ENCODE measurements around the gene ALDH1A1.
"Not testable (repeated sequence)": the region's sequence is repeated elsewhere in the genome, so short reads cannot be mapped to it uniquely, and the experiment has no call there.

Gene ALDH1A1

GRCh38 chr9:72947984-72948465 is 4.8 kb downstream of the ALDH1A1 start:
- in situ Hi-C loops (cut with MboI; ENCODE audit: low pct_unique_long_range_greater_than_20kb, low sequenced_read_pairs): no loop called here
- DNase-seq: no peak

- no peak for DNase-seq
- in situ Hi-C loops (cut with MboI; ENCODE audit: low pct_unique_long_range_greater_than_20kb, low sequenced_read_pairs): no loop called here
Observed at GRCh38 chr9:72946821-72947220, 6.0 kb downstream of the ALDH1A1 start.

GRCh38 chr9:72946318-72946717 is 6.5 kb downstream of the ALDH1A1 start:
- DNase-seq: no peak
- in situ Hi-C loops (cut with MboI; ENCODE audit: low pct_unique_long_range_greater_than_20kb, low sequenced_read_pairs): no loop called here

DNA sequence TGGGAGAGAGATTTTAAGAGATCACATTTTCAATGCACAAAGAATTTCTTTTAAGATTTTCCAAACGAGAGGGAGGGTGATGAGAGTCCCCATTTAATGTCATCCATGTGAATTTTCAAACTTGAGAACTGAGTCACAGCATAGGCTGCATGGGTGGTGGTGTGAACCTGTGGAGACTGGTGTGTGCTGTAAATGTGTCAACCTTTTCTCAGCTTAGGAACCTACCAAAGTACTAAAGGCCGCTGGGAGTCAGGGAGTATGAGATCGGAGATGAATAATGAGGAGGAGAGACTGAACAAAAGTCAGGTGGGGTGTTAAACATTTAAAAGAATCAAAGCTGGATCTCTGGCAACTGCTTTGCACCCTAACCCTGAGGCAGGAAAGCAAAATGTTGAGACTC is 7.5 kb downstream of the ALDH1A1 start:
- in situ Hi-C loops (cut with MboI; ENCODE audit: low pct_unique_long_range_greater_than_20kb, low sequenced_read_pairs): no loop called here
- no peak for DNase-seq

GRCh38 chr9:72943844-72944462 is 8.9 kb downstream of the ALDH1A1 start:
- in situ Hi-C loops (cut with MboI; ENCODE audit: low pct_unique_long_range_greater_than_20kb, low sequenced_read_pairs): no loop called here
- no peak for DNase-seq

- no peak for DNase-seq
- in situ Hi-C loops (cut with MboI; ENCODE audit: low pct_unique_long_range_greater_than_20kb, low sequenced_read_pairs): no loop called here
Observed at GRCh38 chr9:72942451-72942850, 10.4 kb downstream of the ALDH1A1 start.

GRCh38 chr9:72939581-72939980 is 13.3 kb downstream of the ALDH1A1 start:
- in situ Hi-C loops (cut with MboI; ENCODE audit: low pct_unique_long_range_greater_than_20kb, low sequenced_read_pairs); DNase-seq: not testable (repeated sequence)

GRCh38 chr9:72937545-72937944 is 15.3 kb downstream of the ALDH1A1 start:
- DNase-seq: no peak
- in situ Hi-C loops (cut with MboI; ENCODE audit: low pct_unique_long_range_greater_than_20kb, low sequenced_read_pairs): no loop called here

DNA sequence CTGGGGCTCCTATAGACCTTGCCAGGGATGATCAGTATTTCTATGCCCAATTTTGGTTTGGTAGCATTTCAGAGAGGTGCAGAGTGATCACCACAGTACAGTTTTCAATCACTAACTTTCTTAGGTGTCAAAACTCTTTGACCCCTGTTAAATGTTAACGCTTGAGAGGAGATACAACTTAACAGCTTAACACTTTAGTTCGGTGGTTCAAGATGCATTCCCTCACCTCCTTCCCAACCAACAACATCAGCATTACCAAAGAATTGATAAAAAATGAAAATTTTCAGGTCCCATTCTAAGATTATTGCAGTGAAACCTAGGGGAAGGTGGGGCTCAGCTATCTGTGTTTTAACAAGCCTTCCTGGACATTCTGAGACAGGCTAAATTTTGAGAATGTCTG is 16.2 kb downstream of the ALDH1A1 start:
- in situ Hi-C loops (cut with MboI; ENCODE audit: low pct_unique_long_range_greater_than_20kb, low sequenced_read_pairs): no loop called here
- no peak for DNase-seq

DNA sequence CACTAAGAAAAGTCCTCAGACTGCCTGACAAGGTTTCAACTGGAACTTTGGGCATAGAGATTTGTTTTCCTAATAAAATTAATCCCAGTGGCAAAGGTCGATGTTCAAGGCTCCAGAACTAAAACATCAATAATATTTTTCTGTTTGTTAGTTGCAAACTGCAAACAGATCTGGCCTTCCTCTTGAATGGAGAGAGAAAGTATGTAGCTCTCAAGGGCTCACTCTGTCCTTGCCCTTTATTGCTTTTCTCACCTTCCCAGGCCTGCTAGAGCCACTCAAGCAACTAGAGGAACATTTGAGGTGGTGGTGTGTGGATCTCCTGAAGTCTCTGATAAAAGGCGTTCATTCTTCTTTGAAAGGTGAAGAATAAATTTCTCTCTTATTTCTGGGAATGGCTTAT is 16.6 kb downstream of the ALDH1A1 start:
- no peak for DNase-seq
- in situ Hi-C loops (cut with MboI; ENCODE audit: low pct_unique_long_range_greater_than_20kb, low sequenced_read_pairs): no loop called here

GRCh38 chr9:72935595-72935994 is 17.3 kb downstream of the ALDH1A1 start:
- DNase-seq: no peak
- in situ Hi-C loops (cut with MboI; ENCODE audit: low pct_unique_long_range_greater_than_20kb, low sequenced_read_pairs): no loop called here

- no peak for DNase-seq
- in situ Hi-C loops (cut with MboI; ENCODE audit: low pct_unique_long_range_greater_than_20kb, low sequenced_read_pairs): no loop called here
Observed at GRCh38 chr9:72933730-72934665, 18.9 kb downstream of the ALDH1A1 start.

DNA sequence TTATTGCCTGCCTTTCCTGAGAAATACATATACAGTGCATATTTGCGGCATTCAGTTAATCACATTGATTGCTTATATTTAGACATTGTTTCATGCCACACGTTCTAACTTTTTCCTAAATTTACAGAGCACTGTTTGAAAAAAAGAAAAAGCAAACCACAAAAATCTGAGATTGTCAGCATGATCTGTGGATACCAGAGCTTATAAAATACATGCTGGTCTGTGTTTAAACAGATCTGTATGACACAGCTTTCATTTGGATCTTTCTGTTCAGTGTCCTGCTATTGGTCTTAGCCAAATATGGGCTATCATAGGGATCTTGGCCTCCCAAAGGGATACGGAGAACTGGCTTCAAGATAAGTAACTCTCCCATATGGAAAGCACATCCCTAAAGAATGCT is 20.2 kb downstream of the ALDH1A1 start:
- in situ Hi-C loops (cut with MboI; ENCODE audit: low pct_unique_long_range_greater_than_20kb, low sequenced_read_pairs): no loop called here
- DNase-seq: no peak

DNA sequence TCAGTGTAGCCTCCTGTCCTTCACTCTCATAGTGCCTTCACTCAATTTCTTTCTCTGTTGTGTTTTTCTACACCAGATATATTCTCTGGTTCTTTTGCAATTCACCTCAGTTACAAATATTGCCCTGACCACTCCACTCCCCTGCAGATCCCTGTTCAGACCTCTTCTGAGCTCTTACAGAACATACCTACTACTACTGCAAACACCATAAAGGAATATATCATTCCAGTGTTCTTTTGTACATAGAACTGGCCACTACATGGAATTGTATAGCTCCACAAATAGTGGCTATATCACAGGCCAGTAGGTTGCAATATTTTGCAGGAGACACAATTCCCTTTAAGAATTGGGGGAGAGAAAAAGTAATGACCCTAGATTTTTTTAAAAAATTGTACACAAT is 21.0 kb downstream of the ALDH1A1 start:
- in situ Hi-C loops (cut with MboI; ENCODE audit: low pct_unique_long_range_greater_than_20kb, low sequenced_read_pairs): no loop called here

GRCh38 chr9:72931437-72931836 is 21.4 kb downstream of the ALDH1A1 start:
- in situ Hi-C loops (cut with MboI; ENCODE audit: low pct_unique_long_range_greater_than_20kb, low sequenced_read_pairs): no loop called here
- no peak for DNase-seq

More for the DNA sequence above, 21.0 kb downstream of the ALDH1A1 start:
- DNase-seq: no peak

DNA sequence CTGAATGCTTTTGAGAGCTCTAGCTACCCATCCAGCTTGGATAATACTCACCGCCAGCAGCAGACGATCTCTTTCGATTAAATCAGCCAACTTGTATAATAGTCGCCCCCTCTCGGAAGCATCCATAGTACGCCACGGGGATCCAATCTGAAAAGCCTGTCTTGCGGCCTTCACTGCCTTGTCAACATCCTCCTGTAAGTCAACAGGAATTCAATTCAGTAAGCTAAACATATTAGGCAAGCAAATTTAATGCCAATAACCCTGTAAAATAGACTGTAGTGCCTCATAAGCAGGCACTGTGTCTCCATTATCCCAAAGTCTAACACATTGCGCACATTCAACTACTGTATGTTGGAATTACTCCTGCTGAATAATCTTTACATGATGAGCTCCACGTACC is 22.0 kb downstream of the ALDH1A1 start:
- DNase-seq: no peak
- in situ Hi-C loops (cut with MboI; ENCODE audit: low pct_unique_long_range_greater_than_20kb, low sequenced_read_pairs): no loop called here

DNA sequence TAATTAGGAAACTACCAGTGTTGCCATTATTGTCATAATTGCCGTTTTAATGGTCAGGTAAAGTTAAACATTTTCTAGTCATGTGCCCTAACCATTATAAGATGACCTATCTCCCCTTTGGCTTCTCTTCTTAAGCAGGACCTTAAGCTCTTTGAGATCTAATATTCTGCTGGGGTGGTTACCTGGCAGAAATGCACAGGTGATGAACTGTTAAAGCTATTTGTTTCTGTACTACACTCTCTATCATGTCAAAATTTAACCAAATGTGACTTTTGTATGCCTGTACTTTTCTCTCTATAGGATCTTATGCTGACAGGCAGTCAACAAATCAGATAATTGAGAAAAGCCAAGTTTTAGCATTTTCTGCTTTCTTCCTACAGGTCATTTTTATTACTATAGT is 23.3 kb downstream of the ALDH1A1 start:
- in situ Hi-C loops (cut with MboI; ENCODE audit: low pct_unique_long_range_greater_than_20kb, low sequenced_read_pairs): no loop called here
- DNase-seq: no peak

DNA sequence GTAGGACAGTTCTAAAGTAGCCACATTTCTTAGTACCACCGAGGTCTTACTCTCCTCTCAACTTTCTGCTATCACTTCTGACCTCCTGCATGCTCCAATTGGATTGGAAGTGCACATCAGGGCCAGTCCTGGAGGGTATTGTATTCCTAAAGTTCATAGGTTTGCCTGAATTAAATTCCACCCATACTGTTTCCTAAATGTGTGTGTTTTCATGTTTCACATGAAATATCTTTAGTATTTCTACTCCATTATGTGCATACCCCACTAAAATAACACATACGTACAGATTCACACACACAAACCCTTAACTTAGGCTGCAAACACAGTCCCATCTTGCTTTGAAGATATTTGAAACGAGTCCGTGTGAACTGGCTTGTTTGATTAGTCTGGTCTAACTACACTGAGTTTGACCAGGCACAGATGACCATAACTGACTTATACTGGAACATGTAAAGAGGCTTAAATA is 24.8 kb downstream of the ALDH1A1 start:
- in situ Hi-C loops (cut with MboI; ENCODE audit: low pct_unique_long_range_greater_than_20kb, low sequenced_read_pairs): no loop called here
- no peak for DNase-seq

GRCh38 chr9:72926506-72926905 is 26.3 kb downstream of the ALDH1A1 start:
- DNase-seq: no peak
- in situ Hi-C loops (cut with MboI; ENCODE audit: low pct_unique_long_range_greater_than_20kb, low sequenced_read_pairs): no loop called here

DNA sequence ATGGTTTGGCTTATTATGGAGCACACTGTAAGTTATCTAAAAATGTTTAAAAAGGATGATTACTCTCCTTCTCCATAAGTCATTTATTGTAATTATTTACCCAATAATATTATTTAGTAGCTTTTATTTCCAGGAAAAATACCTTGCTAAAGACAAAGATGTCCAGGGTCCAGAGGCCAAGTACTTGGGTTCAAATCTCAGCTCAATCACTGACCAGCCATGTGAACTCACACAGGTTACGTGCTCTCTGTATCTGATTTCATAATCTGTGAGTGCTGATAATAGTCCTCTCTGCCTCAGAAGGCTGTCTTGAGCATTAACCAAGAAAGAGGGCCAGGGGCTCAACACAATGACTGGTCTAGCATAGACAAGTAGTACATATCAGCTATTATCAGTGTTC is 27.0 kb downstream of the ALDH1A1 start:
- no peak for DNase-seq
- in situ Hi-C loops (cut with MboI; ENCODE audit: low pct_unique_long_range_greater_than_20kb, low sequenced_read_pairs): no loop called here
